Stimulated activated CD8-positive, alpha-beta memory T cell treated with anti-CD3 and anti-CD28 coated beads, Interleukin-4, amount 100 ng/mL, for 1 hour (primary cell): Measurements from ENCODE around the gene ZNF438.
A peak's percentile ranks its signal among the peaks of the same experiment; 100 is the strongest.
"Not testable (repeated sequence)": the region's sequence is repeated elsewhere in the genome, so short reads cannot be mapped to it uniquely, and the experiment has no call there.

Source experiments
- DNase-seq, 2 donors: peaks; one replicate each; pipeline ENCODE4 v3.0.0-alpha.2; 2020; ENCODE audit warnings: low read depth in 2 of 2, low spot score in 1 of 2

Gene ZNF438

GRCh38 chr10:31042670-31043069 lies 11.0 kb upstream of the ZNF438 start:
- DNase-seq: no peak

GRCh38 chr10:31041011-31041410 lies 9.3 kb upstream of the ZNF438 start:
- DNase-seq: no peak

- not testable (repeated sequence) for DNase-seq
Observed at GRCh38 chr10:31039006-31039405, 7.3 kb upstream of the ZNF438 start.

- DNase-seq: no peak
Observed at GRCh38 chr10:31037749-31038148, 6.1 kb upstream of the ZNF438 start.

- no peak for DNase-seq
Observed at GRCh38 chr10:31036209-31036608, 4.5 kb upstream of the ZNF438 start.

GRCh38 chr10:31035266-31035798 lies 3.7 kb upstream of the ZNF438 start:
- no peak for DNase-seq

- no peak for DNase-seq
Observed at GRCh38 chr10:31034098-31034909, 2.6 kb upstream of the ZNF438 start.

GRCh38 chr10:31033147-31033546 lies 1.5 kb upstream of the ZNF438 start:
- no peak for DNase-seq

- DNase-seq: peak; percentile 86 to 91
Observed at GRCh38 chr10:31032258-31033132, 830 bp upstream of the ZNF438 start.

- no peak for DNase-seq
Observed at GRCh38 chr10:31031205-31031557, 484 bp downstream of the ZNF438 start.

- no peak for DNase-seq
Observed at GRCh38 chr10:31030800-31031199, 865 bp downstream of the ZNF438 start.

- no peak for DNase-seq
Observed at GRCh38 chr10:31030260-31030659, 1.4 kb downstream of the ZNF438 start.

- DNase-seq: no peak
Observed at GRCh38 chr10:31028081-31028480, 3.6 kb downstream of the ZNF438 start.

- not testable (repeated sequence) for DNase-seq
Observed at GRCh38 chr10:31026279-31026678, 5.4 kb downstream of the ZNF438 start.

- DNase-seq: no peak
Observed at GRCh38 chr10:31025142-31025541, 6.5 kb downstream of the ZNF438 start.

GRCh38 chr10:31023558-31023957 lies 8.1 kb downstream of the ZNF438 start:
- DNase-seq: no peak

GRCh38 chr10:31020209-31020608 lies 11.5 kb downstream of the ZNF438 start:
- no peak for DNase-seq

- no peak for DNase-seq
Observed at GRCh38 chr10:31018962-31019361, 12.7 kb downstream of the ZNF438 start.

GRCh38 chr10:31018356-31018750 lies 13.3 kb downstream of the ZNF438 start:
- DNase-seq: no peak

- no peak for DNase-seq
Observed at GRCh38 chr10:31017534-31018355, 13.9 kb downstream of the ZNF438 start.
